ENCODE results near the gene PLXNB3. TPM values are rescaled to one million over a fixed set of nuclear protein-coding genes. Genes with fewer than 3 reads are reported as not detected.

PLXNB3 gene
- total and polyA plus RNA-seq, 12 donors, result 1.1 to 119 (median 41.4) TPM

DNA sequence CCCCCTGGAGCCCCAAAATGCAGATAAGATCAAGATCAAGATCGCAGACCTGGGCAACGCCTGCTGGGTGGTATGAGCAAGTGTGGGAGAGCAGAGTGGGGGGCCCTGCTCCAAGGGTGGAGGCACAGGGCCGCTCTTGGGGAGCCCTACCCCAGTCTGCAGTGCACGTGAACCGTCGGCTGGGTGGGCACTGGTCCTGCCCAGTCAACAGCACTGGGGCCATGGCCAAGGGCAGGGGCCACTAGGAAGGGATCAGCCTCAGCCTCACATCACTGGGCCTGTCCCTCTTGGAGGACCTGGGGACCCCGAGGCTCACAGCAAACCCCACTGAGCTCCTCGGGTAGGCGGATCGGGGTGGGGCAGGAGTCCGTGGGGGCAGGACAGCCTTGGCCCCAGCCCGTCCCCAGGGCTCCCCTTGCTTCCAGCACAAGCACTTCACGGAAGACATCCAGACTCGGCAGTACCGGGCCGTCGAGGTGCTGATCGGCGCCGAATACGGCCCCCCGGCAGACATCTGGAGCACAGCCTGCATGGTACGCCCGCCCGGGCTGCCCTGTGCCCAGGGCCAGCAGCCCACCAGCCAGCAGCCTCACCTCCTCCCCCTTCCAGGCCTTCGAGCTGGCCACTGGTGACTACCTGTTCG is 20.4 kb downstream of the PLXNB3 start:
- intact Hi-C loops (cut with DNase I), result no loop called here
- Histone ChIP-seq H3K4me1 (replicated peaks in 1 of 2) (peaks cover 0 to 5% of the 10 kb centered on the region in 2 donors), H3K27ac (no peak overlapping the region), H3K27me3 (no peaks in the 10 kb centered on the region), H3K9me3 (replicated peaks in 1 of 3) (no peaks in the 10 kb centered on the region), H3K4me3 (no peak overlapping the region), H3K36me3 (replicated peaks in 1 of 2) (peaks cover 0 to 29% of the 10 kb centered on the region in 2 donors)
- no peak for DNase-seq
- TF ChIP-seq, protein P1, sequence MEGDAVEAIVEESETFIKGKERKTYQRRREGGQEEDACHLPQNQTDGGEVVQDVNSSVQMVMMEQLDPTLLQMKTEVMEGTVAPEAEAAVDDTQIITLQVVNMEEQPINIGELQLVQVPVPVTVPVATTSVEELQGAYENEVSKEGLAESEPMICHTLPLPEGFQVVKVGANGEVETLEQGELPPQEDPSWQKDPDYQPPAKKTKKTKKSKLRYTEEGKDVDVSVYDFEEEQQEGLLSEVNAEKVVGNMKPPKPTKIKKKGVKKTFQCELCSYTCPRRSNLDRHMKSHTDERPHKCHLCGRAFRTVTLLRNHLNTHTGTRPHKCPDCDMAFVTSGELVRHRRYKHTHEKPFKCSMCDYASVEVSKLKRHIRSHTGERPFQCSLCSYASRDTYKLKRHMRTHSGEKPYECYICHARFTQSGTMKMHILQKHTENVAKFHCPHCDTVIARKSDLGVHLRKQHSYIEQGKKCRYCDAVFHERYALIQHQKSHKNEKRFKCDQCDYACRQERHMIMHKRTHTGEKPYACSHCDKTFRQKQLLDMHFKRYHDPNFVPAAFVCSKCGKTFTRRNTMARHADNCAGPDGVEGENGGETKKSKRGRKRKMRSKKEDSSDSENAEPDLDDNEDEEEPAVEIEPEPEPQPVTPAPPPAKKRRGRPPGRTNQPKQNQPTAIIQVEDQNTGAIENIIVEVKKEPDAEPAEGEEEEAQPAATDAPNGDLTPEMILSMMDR (IDR thresholded peaks at IDR 0.05), result no peak
- TF ChIP-seq POLR2A (IDR thresholded peaks at IDR 0.05), result no peak
- WGBS, 4 donors, result 90 to 94% (median 93%) methylated on average over 5 to 27 of the region's 27 CpGs; no CpG with 5 or more reads in 1 of the 4 donors

DNA sequence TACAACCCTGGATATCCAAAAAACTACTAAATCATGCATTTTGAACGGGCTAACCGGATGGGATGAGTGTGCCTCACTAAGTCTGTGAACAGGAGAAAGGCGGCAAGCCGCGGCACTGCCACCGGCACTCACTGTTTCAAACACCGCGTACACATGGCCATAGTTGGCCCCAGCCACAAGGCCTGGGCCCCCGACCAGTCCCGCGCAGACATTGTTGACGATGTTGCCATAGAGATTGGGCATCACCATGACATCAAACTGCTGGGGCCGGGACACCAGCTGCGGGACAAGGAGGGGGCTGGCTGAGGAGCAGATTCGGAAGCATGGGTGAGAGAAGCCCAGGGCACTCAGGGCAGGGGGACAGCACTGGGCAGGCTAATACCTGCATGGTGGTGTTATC is 22.6 kb downstream of the PLXNB3 start:
- no peak for DNase-seq
- Histone ChIP-seq H3K27ac (no peak overlapping the region), H3K27me3 (no peaks in the 10 kb centered on the region), H3K9me3 (replicated peaks in 1 of 3) (no peaks in the 10 kb centered on the region), H3K36me3 (replicated peaks in 1 of 2) (peaks cover 0 to 29% of the 10 kb centered on the region in 2 donors), H3K4me1 (replicated peaks in 1 of 2) (no peaks in the 10 kb centered on the region), H3K4me3 (no peak overlapping the region)
- no peak for TF ChIP-seq POLR2A (IDR thresholded peaks at IDR 0.05)
- TF ChIP-seq, protein P1 (IDR thresholded peaks at IDR 0.05), result no peak
- intact Hi-C loops (cut with DNase I), result no loop called here
- WGBS, 4 donors, result 80 to 92% (median 87%) methylated on average over 5 to 15 of the region's 15 CpGs

DNA sequence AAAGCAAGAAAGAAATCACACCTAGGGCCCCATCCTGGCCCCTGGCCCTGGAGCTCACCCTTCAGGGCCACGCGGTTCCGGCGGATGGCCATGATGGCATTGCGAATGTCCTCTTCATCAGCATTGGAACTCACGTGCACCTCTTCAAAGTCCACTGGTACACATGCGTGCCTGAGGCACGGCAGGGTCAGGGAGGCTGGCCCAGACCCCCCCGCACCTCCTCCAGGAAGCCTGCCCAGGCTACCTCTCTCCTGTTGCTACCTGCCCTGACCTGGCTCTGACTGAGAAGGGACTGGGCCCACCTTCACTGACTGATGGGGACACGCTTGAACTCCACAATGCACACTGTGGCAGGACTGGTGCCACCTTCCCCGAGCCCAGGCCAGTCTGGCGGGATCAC is 25.6 kb downstream of the PLXNB3 start:
- H3K27ac ChIP-seq, result no peak overlapping the region
- peaks cover 5 to 10% of the 10 kb centered on the region in 2 donors for H3K4me1 ChIP-seq (replicated peaks in 1 of 2)
- intact Hi-C loops (cut with DNase I), result no loop called here
- TF ChIP-seq POLR2A (IDR thresholded peaks at IDR 0.05), result no peak
- TF ChIP-seq, protein P1 (IDR thresholded peaks at IDR 0.05), result no peak
- H3K36me3 ChIP-seq (replicated peaks in 1 of 2), result peaks cover 0 to 29% of the 10 kb centered on the region in 2 donors
- WGBS, 4 donors, result 83 to 93% (median 91%) methylated on average over 8 to 12 of the region's 12 CpGs
- H3K9me3 ChIP-seq (replicated peaks in 1 of 3), result no peaks in the 10 kb centered on the region
- no peaks in the 10 kb centered on the region for H3K27me3 ChIP-seq
- no peak overlapping the region for H3K4me3 ChIP-seq
- no peak for DNase-seq

DNA sequence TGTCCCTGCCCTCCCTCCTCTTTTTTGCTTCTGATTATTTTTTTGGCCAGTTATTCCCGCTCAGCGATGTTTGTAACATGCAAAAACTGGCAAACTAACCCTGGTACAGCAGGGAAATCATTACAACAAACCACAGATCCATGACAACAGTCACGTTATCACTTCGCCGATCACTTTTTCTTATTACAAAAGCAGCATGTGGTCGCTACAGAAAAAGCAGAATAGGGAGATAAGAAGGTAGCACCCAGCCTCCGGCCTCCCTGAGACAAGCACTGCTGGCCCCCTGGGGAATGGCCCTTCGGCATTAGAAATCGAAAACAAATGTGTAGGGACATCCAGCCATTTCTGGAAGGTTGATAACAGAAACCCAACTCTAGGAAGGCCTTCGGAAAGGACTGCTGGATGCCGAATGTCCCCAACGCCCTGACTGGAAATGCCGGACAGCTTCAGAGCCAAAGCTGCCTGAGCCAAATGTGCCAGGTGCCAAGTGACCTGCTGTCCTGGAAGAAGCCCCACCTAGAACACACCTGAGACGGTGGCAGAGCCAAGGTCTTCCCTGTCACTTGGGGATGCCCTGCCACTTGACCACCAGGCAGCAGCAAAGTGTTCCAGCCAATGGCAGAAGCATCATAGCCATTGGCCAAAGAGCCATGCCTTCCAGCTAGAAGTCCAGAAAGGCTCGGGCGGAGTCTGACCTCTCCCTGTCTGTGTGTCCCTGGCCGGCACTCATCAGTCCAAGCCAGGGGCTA is 27.2 kb downstream of the PLXNB3 start:
- Histone ChIP-seq H3K27ac (no peak overlapping the region), H3K9me3 (replicated peaks in 1 of 3) (no peaks in the 10 kb centered on the region), H3K36me3 (replicated peaks in 1 of 2) (peaks cover 0 to 16% of the 10 kb centered on the region in 2 donors), H3K4me1 (replicated peaks in 1 of 2) (peaks cover 5 to 18% of the 10 kb centered on the region in 2 donors), H3K27me3 (no peaks in the 10 kb centered on the region), H3K4me3 (no peak overlapping the region)
- DNase-seq, result no peak
- WGBS, 4 donors, result 82 to 90% (median 86%) methylated on average over 11 to 17 of the region's 17 CpGs
- intact Hi-C loops (cut with DNase I), result no loop called here
- TF ChIP-seq POLR2A (IDR thresholded peaks at IDR 0.05), result no peak

All from adrenal gland (tissue), 12 donors.